ENCODE measurements around the gene RSPRY1. TPM values are rescaled to one million over a fixed set of nuclear protein-coding genes. Genes with fewer than 3 reads are reported as not detected.

Gene RSPRY1
- total RNA-seq, 1 donor from 2014 or later: 34.8 TPM

DNA sequence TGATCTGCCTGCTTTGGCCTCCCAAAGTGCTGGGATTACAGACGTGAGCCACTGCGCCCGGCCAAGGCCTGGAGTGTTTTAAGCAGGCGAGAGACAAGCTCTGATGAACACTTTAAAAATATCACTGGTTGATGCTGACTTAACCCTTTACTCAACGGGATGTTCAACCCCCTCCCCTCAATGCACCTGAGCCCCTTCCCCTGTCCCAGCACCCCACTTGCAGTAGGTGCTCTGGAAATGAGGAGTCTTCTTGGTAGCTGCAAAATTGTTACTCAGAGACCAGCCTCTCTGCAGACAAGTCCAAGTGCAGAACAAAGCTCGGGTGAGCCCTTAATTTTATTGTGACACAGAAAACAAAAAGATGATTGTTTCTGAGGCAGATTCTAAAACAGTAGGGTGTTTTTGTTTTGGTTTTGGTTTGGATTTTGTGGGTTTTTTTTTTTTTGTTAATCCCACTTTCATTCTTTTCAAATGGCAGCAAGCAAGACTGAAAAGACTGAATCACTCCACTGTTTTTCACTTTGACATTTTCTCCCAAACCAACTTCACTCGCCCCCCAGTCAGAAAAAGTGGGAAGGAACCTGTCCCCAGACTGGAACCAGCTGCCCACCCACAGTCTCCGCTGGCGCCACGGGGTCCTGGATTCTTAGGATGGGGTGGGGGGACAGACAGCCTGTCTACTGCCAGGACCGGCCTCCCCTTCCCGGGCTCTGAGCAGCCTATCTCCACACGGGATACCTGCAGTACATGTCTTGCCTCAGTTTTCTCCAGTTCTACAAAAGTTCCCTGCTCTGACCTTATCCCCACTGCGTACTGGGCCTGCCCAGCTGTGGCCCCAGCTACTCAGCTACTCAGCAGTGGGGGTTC is 103.5 kb downstream of the RSPRY1 start:
- intact Hi-C loops (cut with micrococcal nuclease): no loop called here

Other genes starting within 250 kb of the RSPRY1 start
- not detected in 2 replicates for gene CETP, start 224.4 kb upstream of the RSPRY1 start, total RNA-seq
- 368 and 375 TPM in 2 replicates for gene NLRC5, start 196.8 kb upstream of the RSPRY1 start, total RNA-seq
- gene CPNE2, start 93.7 kb upstream of the RSPRY1 start, total RNA-seq: 3.9 and 5.8 TPM in 2 replicates
- gene PSME3IP1, start 290 bp upstream of the RSPRY1 start, total RNA-seq: 123 and 125 TPM in 2 replicates
- gene ARL2BP, start 58.9 kb downstream of the RSPRY1 start, total RNA-seq: 36.2 TPM in 2 replicates
- 0.23 and 0.41 TPM in 2 replicates for gene PLLP, start 98.3 kb downstream of the RSPRY1 start, total RNA-seq
- 0.52 and 0.61 TPM in 2 replicates for gene CCL22, start 172.5 kb downstream of the RSPRY1 start, total RNA-seq
- not detected in 2 replicates for gene CX3CL1, start 186.2 kb downstream of the RSPRY1 start, total RNA-seq
- not detected in 2 replicates for gene CCL17, start 218.4 kb downstream of the RSPRY1 start, total RNA-seq

Measured in T-helper 2 cell treated with Interferon-gamma antibody and Interleukin-4, amounts not matched to agents 100 ng/mL and 5 ng/mL, for 36 hours (primary cell).